Measurements from ENCODE around the gene UTY.

- TF ChIP-seq CTCF (IDR thresholded peaks at IDR 0.05) (no peak), POLR2A (IDR thresholded peaks at IDR 0.05) (no peak)
These were observed 40.6 kb upstream of the UTY start for GRCh38 chrY:13520474-13520873.

Measured in adrenal gland (tissue), 5 donors.